IMR-90 (cell line): Measurements from ENCODE around the gene MTMR3. TPM values are rescaled to one million over a fixed set of nuclear protein-coding genes. Genes with fewer than 3 reads are reported as not detected.

Experiments
- ATAC-seq: fragments of 200-7000 bp; cut with Tn5 transposase; 2 replicates; pipeline ENCODE4 v1.9.1; 2020; ENCODE audit warnings: low read depth, mild to moderate bottlenecking, moderate library complexity
- BruUV-seq: library from RNA; stranded (reverse); fragments of 400-500 nt; replicated peaks from 2 replicates; lab custom pipeline; 2021; lab: Mats Ljungman, UMichigan
- CTCF ChIA-PET: fragments of 300-600 bp; formaldehyde crosslinking; extraction: SDS; loops from one replicate; lab custom pipeline; 2021; ENCODE audit warnings: antibody characterized with exemption; lab: Yijun Ruan, JAX
- POLR2A ChIA-PET: fragments of 300-600 bp; sonication (Branson Sonifier 250); formaldehyde crosslinking; loops from one replicate; lab custom pipeline; 2022; ENCODE audit warnings: antibody characterized with exemption; ENCODE audit not compliant: unreplicated experiment; lab: Charles Lee
- DNase-seq: peaks from one replicate; pipeline ENCODE4 v3.0.0; 2013
- H2AFZ ChIP-seq: replicated peaks from 2 replicates; pipeline ENCODE3; 2013; ENCODE audit warnings: low read length, mild to moderate bottlenecking; ENCODE audit not compliant: poor library complexity
- H2AK5ac ChIP-seq: 2 replicates; pipeline ENCODE4 v1.6.1; 2013; ENCODE audit warnings: low read depth, low read length, inconsistent platforms
- H2AK9ac ChIP-seq: replicated peaks from 2 replicates; pipeline ENCODE3; 2013; ENCODE audit warnings: mild to moderate bottlenecking, low read depth, low read length, moderate library complexity; ENCODE audit not compliant: poor library complexity
- H2BK120ac ChIP-seq: 2 replicates; pipeline ENCODE4 v1.6.1; 2013; ENCODE audit warnings: low read depth, low read length, inconsistent platforms
- H2BK15ac ChIP-seq: 3 replicates; pipeline ENCODE4 v1.6.1; 2013; ENCODE audit warnings: low read depth, low read length, inconsistent platforms
- H2BK20ac ChIP-seq: 2 replicates; pipeline ENCODE4 v1.6.1; 2013; ENCODE audit warnings: low read depth, mild to moderate bottlenecking, inconsistent platforms, low read length, moderate library complexity
- H2BK5ac ChIP-seq: 2 replicates; pipeline ENCODE4 v1.6.1; 2013; ENCODE audit warnings: mild to moderate bottlenecking, low read depth, low read length, inconsistent platforms; ENCODE audit not compliant: poor library complexity, severe bottlenecking
- H3K14ac ChIP-seq: replicated peaks from 2 replicates; pipeline ENCODE4 v1.6.1; 2013; ENCODE audit warnings: low read depth, low read length, inconsistent platforms
- H3K18ac ChIP-seq: 2 replicates; pipeline ENCODE4 v1.6.1; 2013; ENCODE audit warnings: low read depth, low read length, control low read depth
- H3K23ac ChIP-seq: 2 replicates; pipeline ENCODE4 v1.6.1; 2013; ENCODE audit warnings: low read depth, low read length, inconsistent platforms
- H3K27ac ChIP-seq: 2 replicates; pipeline ENCODE4 v1.5.1; 2013; ENCODE audit warnings: mild to moderate bottlenecking, control low read depth, low read length; ENCODE audit not compliant: insufficient read depth
- H3K27me3 ChIP-seq: 2 replicates; pipeline ENCODE4 v1.6.1; 2013; ENCODE audit warnings: low read length; ENCODE audit not compliant: control insufficient read depth, insufficient read depth
- H3K36me3 ChIP-seq: 2 replicates; pipeline ENCODE4 v1.6.1; 2013; ENCODE audit warnings: low read length, mixed read lengths; ENCODE audit not compliant: control insufficient read depth, insufficient read depth
- H3K4ac ChIP-seq: 2 replicates; pipeline ENCODE4 v1.6.1; 2013; ENCODE audit warnings: low read depth, low read length, inconsistent platforms
- H3K4me1 ChIP-seq: 2 replicates; pipeline ENCODE4 v1.6.1; 2013; ENCODE audit warnings: low read length, mixed read lengths; ENCODE audit not compliant: control insufficient read depth, insufficient read depth
- H3K4me2 ChIP-seq: 2 replicates; pipeline ENCODE4 v1.6.1; 2013; ENCODE audit warnings: low read depth, mild to moderate bottlenecking, control low read depth, low read length, moderate library complexity
- H3K4me3 ChIP-seq: 2 replicates; pipeline ENCODE4 v1.5.1; 2013; ENCODE audit warnings: low read depth, mild to moderate bottlenecking, control low read depth, low read length, moderate library complexity; ENCODE audit not compliant: insufficient read depth
- H3K56ac ChIP-seq: 2 replicates; pipeline ENCODE4 v1.6.1; 2013; ENCODE audit warnings: low read length, inconsistent platforms; ENCODE audit not compliant: insufficient read depth; ENCODE audit errors: extremely low read depth
- H3K79me1 ChIP-seq, 2 experiments: 2 replicates each; pipeline ENCODE4 v1.6.1; 2013; ENCODE audit warnings: low read length in 2 of 2, inconsistent platforms in 1 of 2, low read depth in 1 of 2
- H3K9ac ChIP-seq: 2 replicates; pipeline ENCODE4 v1.6.1; 2013; ENCODE audit warnings: low read depth, low read length, control low read depth
- H3K9me1 ChIP-seq: 2 replicates; pipeline ENCODE4 v1.6.1; 2013; ENCODE audit warnings: low read length, inconsistent platforms; ENCODE audit not compliant: insufficient read depth
- H3K9me3 ChIP-seq: 2 replicates; pipeline ENCODE4 v1.6.1; 2013; ENCODE audit warnings: low read length; ENCODE audit not compliant: control insufficient read depth, insufficient read depth
- H4K20me1 ChIP-seq: 2 replicates; pipeline ENCODE4 v1.6.1; 2013; ENCODE audit warnings: low read length, inconsistent platforms; ENCODE audit not compliant: insufficient read depth
- H4K5ac ChIP-seq: 2 replicates; pipeline ENCODE4 v1.6.1; 2013; ENCODE audit warnings: mild to moderate bottlenecking, low read depth, low read length, control low read depth
- H4K8ac ChIP-seq, 2 experiments: 2 replicates each; pipeline ENCODE4 v1.6.1; 2013; ENCODE audit warnings: low read depth in 2 of 2, low read length in 2 of 2, control low read depth in 1 of 2, inconsistent platforms in 1 of 2
- H4K91ac ChIP-seq: 2 replicates; pipeline ENCODE4 v1.6.1; 2013; ENCODE audit warnings: low read depth, low read length, inconsistent platforms; ENCODE audit not compliant: insufficient read depth
- CHD1 ChIP-seq: IDR thresholded peaks from 2 replicates; pipeline ENCODE4 v1.6.1; 2012; ENCODE audit warnings: low read depth, low read length, improper control_type of control experiment
- CTCF ChIP-seq: conservative IDR thresholded peaks from 2 replicates; pipeline ENCODE4 v1.5.1; 2012; ENCODE audit warnings: mild to moderate bottlenecking, low read depth, low read length, improper control_type of control experiment
- MXI1 ChIP-seq: IDR thresholded peaks from 2 replicates; pipeline ENCODE4 v1.6.1; 2012; ENCODE audit warnings: low read depth, mild to moderate bottlenecking, low read length, moderate library complexity, borderline replicate concordance
- WGBS, 2 experiments: methylation state at CpG; one replicate each; pipeline versions ENCODE4 v1.1.5 to v1.1.7; 2013; ENCODE audit warnings: missing lambda C conversion rate in 2 of 2; ENCODE audit not compliant: insufficient read length in 1 of 2; ENCODE audit errors: extremely low coverage in 2 of 2; 5-methylcytosine and 5-hydroxymethylcytosine counted together
- dilution Hi-C: fragments of 300-500 bp; cut with HindIII; formaldehyde crosslinking; loops from one replicate; pipeline ENCODE4 v1.14.3; 2018; ENCODE audit warnings: low sequenced_read_pairs; ENCODE audit not compliant: unreplicated experiment
- in situ Hi-C: fragments of 300-500 bp; cut with MboI; formaldehyde crosslinking; loops from 3 replicates; pipeline ENCODE4 v1.14.3; 2019; ENCODE audit warnings: low sequenced_read_pairs, inconsistent platforms, mixed read lengths
- intact Hi-C: fragments of 100-400 bp; cut with micrococcal nuclease; formaldehyde crosslinking; loops from 2 replicates; pipeline ENCODE4 v1.10.0; 2022
- polyA plus RNA-seq, 3 experiments: library from polyadenylated mRNA; depleted of rRNA; stranded (reverse); fragments of >200 nt; gene quantifications; 2 replicates each; pipeline ENCODE4 v1.2.3, GENCODE V29; 2012; ENCODE audit warnings: low replicate concordance in 1 of 3
- total RNA-seq: library from RNA; depleted of rRNA; stranded (reverse); fragments of >200 nt; gene quantifications from 2 replicates; pipeline ENCODE4 v1.2.3, GENCODE V29; 2012

MTMR3 gene
- total and polyA plus RNA-seq, 2 of the 4 experiments (the other 2 are of a cell fraction), result 21.3 to 29.4 TPM

GRCh38 chr22:30027791-30028190, 144.8 kb downstream of the MTMR3 start:
- intact Hi-C loops (no loop called here), dilution Hi-C loops (loop anchor here (25.0 kb wide), 1 partner anchor 340 kb away; no protein-coding TSS in a partner anchor), in situ Hi-C loops (no loop called here)
- peaks cover 30% of the 10 kb centered on the region for H3K9me1 ChIP-seq
- H3K23ac ChIP-seq, result no peak overlapping the region
- H2BK20ac ChIP-seq, result no peak overlapping the region
- peaks cover 0 to 23% of the 10 kb centered on the region in 2 experiments; a peak in 2 of 4 replicates for H3K79me1 ChIP-seq
- no peak for DNase-seq
- no peak overlapping the region for H2AFZ ChIP-seq
- no peak for ATAC-seq
- H3K4me3 ChIP-seq, result no peak overlapping the region
- no peak overlapping the region for H3K9ac ChIP-seq
- WGBS, 2 experiments, result 80% methylated on average over 2 of the region's 4 CpGs; no CpG with 5 or more reads in 1 of the 2 experiments
- no peaks in the 10 kb centered on the region for H3K27me3 ChIP-seq
- no peak overlapping the region for H3K4ac ChIP-seq
- H2AK5ac ChIP-seq, result no peak overlapping the region
- H3K18ac ChIP-seq, result no peak overlapping the region
- POLR2A ChIA-PET, result no interaction called here
- no peak overlapping the region for H3K14ac ChIP-seq
- H3K4me2 ChIP-seq, result no peak overlapping the region
- BruUV-seq, result no TSS peak
- H2AK9ac ChIP-seq, result no peak overlapping the region
- H4K20me1 ChIP-seq, result 0 out of 2 replicates have a peak, but pooled peaks cover 1% of the 10 kb centered on the region
- H4K5ac ChIP-seq, result no peak overlapping the region
- H4K91ac ChIP-seq, result no peak overlapping the region
- H3K9me3 ChIP-seq, result no peaks in the 10 kb centered on the region
- CTCF ChIA-PET, result interaction anchor here (0.5 kb wide), 1 partner anchor 232 kb away, joined by 3 read pairs; no protein-coding TSS in a partner anchor
- H3K4me1 ChIP-seq, result peaks cover 4% of the 10 kb centered on the region; the same call in 1 of the 2 replicates
- no peak overlapping the region for H3K27ac ChIP-seq
- H2BK5ac ChIP-seq, result no peak overlapping the region
- TF ChIP-seq CHD1, result no peak
- TF ChIP-seq CTCF, result no peak
- TF ChIP-seq MXI1, result no peak
- peaks cover 46% of the 10 kb centered on the region for H3K36me3 ChIP-seq
- no peak overlapping the region for H2BK15ac ChIP-seq
- no peak overlapping the region for H3K56ac ChIP-seq
- H2BK120ac ChIP-seq, result no peak overlapping the region
- H4K8ac ChIP-seq, result no peak overlapping the region
